22Rv1 (cell line): Measurements from ENCODE around the gene SCAMP4.

Experiments used
- H3K27ac ChIP-seq: fragments of 450-650 bp; 2 replicates; pipeline ENCODE4 v1.5.1; 2017
- ZFX ChIP-seq: fragments of 450-650 bp; IDR thresholded peaks from 2 replicates; pipeline ENCODE4 v1.6.1; 2017; ENCODE audit warnings: antibody characterized with exemption, borderline replicate concordance
- TF ChIP-seq, protein P1 (sequence below): fragments of 450-650 bp; IDR thresholded peaks from 2 replicates; pipeline ENCODE4 v1.5.1; 2017; ENCODE audit warnings: mild to moderate bottlenecking

Gene SCAMP4, protein sequence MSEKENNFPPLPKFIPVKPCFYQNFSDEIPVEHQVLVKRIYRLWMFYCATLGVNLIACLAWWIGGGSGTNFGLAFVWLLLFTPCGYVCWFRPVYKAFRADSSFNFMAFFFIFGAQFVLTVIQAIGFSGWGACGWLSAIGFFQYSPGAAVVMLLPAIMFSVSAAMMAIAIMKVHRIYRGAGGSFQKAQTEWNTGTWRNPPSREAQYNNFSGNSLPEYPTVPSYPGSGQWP

DNA sequence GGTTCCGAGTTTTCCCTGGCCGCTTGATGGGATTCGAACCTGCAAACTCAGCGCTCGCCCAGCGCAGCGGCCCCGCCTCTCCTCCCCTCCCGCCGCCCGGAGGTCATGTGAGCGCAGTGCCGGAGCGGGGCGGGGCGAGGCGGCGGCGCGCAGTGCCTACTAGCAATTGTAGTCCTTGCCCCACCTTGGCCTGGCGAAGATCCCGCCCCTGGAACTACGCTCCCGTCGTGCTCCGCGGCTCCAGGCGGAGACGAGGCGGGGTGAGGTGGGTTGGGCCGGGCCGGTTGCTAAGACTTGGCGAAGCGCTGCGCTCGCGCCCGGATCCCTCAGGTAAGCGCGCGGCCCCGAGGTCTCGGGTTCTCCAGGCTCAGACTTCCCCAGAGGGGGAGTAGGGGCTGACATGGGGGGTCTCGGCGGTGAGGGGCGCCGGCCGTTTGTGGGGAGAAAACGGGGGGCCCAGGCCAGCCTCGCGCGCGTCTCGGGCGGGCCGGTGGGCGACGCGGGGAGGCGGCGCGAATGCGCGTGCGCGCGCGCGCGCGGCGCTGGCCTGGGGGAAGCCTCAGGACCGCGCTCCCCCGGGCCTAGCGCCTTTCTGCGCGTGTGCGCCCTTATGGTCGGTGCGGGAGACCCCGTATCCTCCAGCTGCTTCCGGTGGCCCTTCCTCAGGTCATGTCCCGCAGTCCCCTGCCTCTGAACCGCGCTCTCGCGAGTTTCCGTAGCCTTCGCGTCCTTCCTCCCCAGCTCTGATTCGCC is at the start of gene SCAMP4, which contains the start of gene ADAT3:
SCAMP4 (plus strand) TSS at position 290 of the 753 bp plus-strand sequence. CDS start 9,621 bp downstream, outside the sequence.
ADAT3 (plus strand) TSS at position 290 of the 753 bp plus-strand sequence. CDS start 6,649 bp downstream, outside the sequence.
- TF ChIP-seq, protein P1, sequence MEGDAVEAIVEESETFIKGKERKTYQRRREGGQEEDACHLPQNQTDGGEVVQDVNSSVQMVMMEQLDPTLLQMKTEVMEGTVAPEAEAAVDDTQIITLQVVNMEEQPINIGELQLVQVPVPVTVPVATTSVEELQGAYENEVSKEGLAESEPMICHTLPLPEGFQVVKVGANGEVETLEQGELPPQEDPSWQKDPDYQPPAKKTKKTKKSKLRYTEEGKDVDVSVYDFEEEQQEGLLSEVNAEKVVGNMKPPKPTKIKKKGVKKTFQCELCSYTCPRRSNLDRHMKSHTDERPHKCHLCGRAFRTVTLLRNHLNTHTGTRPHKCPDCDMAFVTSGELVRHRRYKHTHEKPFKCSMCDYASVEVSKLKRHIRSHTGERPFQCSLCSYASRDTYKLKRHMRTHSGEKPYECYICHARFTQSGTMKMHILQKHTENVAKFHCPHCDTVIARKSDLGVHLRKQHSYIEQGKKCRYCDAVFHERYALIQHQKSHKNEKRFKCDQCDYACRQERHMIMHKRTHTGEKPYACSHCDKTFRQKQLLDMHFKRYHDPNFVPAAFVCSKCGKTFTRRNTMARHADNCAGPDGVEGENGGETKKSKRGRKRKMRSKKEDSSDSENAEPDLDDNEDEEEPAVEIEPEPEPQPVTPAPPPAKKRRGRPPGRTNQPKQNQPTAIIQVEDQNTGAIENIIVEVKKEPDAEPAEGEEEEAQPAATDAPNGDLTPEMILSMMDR: no peak
- no peak for TF ChIP-seq ZFX
- H3K27ac ChIP-seq: peak within 1 kb of the TSS; percentile 86

DNA sequence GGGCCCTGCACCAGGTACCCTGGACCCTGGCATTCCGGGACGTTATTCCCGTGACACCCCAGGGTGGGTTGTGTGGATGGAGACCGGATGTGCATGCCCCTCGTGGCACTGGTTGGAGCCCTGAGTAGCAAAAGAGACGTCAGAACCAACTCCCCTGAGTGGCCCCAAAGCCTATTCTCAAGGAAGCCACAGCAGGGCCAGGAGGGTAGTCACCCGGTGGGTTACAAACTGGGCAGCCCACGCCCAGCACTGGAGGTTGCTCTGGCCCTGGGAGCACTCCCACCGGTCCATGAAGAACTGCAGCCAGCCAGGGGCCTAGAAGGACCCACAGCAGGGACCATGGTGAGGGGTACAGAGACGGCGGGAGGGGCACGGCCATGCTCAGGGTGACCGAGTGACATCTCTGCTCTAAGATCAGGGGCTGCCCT is 49.4 kb upstream of the SCAMP4 start:
- TF ChIP-seq, protein P1: no peak
- TF ChIP-seq ZFX: no peak
- peak overlapping the region; percentile 93 for H3K27ac ChIP-seq

DNA sequence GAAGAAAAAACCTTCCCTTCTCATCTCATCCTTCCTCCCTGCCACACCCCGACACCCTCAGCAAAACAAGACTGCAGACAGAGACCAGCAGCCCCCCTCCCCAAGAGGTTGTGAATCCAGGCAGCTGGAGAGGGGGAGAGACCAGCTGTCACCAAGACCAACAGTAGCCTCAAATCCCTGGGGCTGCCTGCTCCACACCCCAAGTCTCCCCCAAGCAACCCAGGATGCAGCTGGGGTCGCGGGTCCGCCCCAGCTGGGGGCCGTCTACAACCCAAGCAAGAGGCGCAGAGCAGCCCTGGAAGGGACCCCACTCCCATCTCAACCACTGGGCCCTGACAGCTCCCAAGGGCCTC is 48.9 kb upstream of the SCAMP4 start:
- TF ChIP-seq, protein P1: no peak
- no peak for TF ChIP-seq ZFX
- H3K27ac ChIP-seq: peak overlapping the region; percentile 93

DNA sequence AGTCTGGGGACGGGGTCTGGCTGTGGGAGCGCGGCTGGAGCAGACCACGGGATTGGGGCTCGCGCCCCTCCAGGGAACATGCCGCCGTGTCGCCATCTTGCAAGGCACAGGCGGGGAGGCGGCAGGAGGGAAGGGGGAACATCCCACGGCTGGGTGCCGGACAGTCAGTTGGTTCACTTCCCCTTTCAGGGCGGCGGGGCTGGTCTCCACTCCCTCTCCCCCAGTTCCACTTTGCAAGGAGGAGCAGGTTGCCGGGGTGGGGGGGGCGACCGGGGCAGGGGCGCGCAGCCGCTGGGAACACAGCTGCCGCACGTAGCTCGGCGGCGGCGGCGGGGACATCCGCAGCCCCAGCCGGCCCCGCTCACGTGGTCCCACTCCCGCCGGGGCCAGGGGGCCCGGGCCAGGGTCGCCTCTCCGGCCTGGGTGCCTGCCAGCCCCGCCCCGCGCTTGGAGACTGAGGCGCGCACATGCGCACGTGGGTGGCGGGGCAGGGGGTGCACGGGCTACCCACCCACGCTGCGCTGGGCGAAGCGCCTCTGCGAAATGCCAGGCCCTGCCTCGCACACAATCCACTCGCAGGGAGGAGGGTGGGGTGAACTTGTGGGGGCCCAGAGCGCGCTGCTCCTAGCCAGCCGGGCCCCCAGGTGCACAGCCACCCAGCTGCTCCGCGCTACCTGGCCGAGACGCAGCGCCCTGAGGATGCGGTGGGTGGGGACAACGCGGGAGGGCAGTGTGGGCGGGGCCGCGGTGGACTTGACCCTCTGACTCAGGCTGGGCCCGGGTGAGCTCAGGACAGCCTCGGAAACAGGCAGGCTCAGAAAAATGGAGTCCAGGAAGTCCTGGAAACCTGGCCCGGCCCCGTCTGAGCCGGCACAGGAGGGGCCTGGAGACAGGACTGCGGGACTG is 48.2 kb upstream of the SCAMP4 start:
- no peak for TF ChIP-seq ZFX
- TF ChIP-seq, protein P1: no peak
- H3K27ac ChIP-seq: peak overlapping the region; percentile 93

- TF ChIP-seq, protein P1: no peak
- TF ChIP-seq ZFX: no peak
- H3K27ac ChIP-seq: peak overlapping the region; percentile 93
Measured at GRCh38 chr19:1857648-1858326, 47.4 kb upstream of the SCAMP4 start.

GRCh38 chr19:1858412-1859081 is 46.7 kb upstream of the SCAMP4 start:
- no peak for TF ChIP-seq ZFX
- TF ChIP-seq, protein P1: no peak
- H3K27ac ChIP-seq: peak overlapping the region; percentile 93
